ENCODE results near the gene CLEC4M. TPM values are rescaled to one million over a fixed set of nuclear protein-coding genes. Genes with fewer than 3 reads are reported as not detected.
"Not testable (repeated sequence)": the region's sequence is repeated elsewhere in the genome, so short reads cannot be mapped to it uniquely, and the experiment has no call there.

CLEC4M gene
- total RNA-seq, 1 experiment from 2014 or later: not detected

DNA sequence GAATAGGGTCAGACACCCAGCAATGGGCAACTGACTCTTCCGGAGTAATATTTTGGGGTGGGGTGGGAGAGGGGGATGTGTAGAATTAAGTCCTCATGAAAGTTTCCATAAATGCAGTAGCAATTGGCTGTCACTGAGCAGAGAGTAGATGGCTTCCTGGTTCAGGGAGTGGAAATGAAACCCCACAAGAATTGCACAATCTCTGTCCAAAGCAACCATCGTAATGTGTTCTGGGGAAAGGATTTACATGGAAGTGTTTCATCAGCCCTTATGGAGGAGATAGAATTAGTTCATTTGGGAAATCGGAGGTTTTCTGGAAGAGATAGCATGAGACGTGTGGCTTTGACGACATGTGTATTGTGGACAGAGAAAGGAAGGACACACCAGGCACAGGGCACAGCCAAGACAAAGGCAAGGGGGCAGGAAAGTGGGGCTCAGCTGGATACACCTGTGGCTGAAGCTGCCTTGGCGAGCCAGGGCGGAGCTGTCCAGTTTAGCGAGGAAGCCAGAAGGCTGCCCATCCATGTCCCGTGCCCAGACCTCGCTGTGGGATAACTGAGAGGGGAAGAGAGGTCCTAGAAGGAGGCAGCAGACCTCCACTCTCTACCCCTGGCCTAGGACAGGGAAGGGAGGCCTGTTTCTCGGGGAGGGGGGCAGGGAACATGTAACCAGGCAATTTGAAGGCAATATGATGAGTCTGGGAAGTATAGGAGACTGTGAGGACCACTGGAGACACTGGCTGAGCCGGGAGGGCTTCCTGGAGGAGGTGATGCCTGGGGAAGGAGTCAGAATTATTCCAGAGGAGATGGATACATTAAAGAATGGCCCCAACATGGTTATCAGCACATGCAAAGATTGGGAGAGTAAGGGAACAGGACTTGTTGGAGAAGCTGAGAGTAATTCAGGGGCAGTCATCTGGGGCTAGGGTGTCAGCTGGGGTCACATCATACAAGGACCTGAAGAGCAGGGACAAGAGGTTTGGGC, 28.5 kb upstream of the CLEC4M start:
- H3K36me3 ChIP-seq (replicated peaks; ENCODE audit: control insufficient read depth, insufficient read depth, low read length): no peaks in the 10 kb centered on the region
- peaks cover 29% of the 10 kb centered on the region for H3K27me3 ChIP-seq (ENCODE audit: control insufficient read depth, insufficient read depth, low read length)
- no peak overlapping the region for H3K4me3 ChIP-seq (ENCODE audit: insufficient read depth, low read depth, low read length)
- no peak for DNase-seq

DNA sequence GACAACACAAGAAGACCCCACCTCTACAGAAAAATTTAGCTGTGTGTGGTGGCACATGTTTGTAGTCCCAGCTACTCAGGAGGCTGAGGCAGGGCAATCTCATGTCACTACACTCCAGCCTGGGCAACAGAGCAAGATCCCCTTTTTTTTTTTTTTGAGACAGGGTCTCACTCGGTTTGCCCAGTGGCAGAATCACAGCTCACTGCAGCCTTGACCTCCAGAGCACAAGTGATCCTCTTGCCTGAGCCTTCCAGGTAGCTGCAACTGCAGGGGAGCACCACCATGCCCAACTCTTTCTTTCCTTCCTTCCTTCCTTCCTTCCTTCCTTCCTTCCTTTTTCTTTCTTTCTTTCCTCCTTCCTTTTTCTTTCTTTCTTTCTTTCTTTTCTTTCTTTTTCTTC, 26.9 kb upstream of the CLEC4M start:
- no peak overlapping the region for H3K4me3 ChIP-seq (ENCODE audit: insufficient read depth, low read depth, low read length)
- H3K36me3 ChIP-seq (replicated peaks; ENCODE audit: control insufficient read depth, insufficient read depth, low read length): no peaks in the 10 kb centered on the region
- no peak for DNase-seq
- peaks cover 12% of the 10 kb centered on the region for H3K27me3 ChIP-seq (ENCODE audit: control insufficient read depth, insufficient read depth, low read length)

DNA sequence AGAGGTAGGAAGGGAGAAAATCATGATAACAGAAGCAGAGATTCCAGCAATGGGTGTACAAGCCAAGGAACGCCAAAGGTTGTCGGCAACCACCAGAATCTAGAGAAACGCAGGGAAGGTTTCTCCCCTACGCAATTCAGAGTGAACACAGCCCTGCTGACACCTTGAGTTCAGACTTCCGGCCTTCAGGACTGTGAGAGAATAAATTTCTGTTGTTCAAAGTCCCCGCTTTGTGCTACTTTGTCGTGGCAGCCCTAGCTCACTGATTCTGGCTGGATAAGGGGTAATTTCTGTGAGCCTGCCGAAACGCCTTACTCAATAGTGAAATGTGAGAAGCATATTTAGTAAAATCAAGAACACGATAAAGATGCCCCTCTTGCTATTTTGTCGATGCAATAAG, 25.8 kb upstream of the CLEC4M start:
- Histone ChIP-seq H3K27me3 (ENCODE audit: control insufficient read depth, insufficient read depth, low read length) (peaks cover 3% of the 10 kb centered on the region; the same call in 1 of the 2 replicates), H3K4me3 (ENCODE audit: insufficient read depth, low read depth, low read length) (no peak overlapping the region), H3K36me3 (replicated peaks; ENCODE audit: control insufficient read depth, insufficient read depth, low read length) (no peaks in the 10 kb centered on the region)
- no peak for DNase-seq

DNA sequence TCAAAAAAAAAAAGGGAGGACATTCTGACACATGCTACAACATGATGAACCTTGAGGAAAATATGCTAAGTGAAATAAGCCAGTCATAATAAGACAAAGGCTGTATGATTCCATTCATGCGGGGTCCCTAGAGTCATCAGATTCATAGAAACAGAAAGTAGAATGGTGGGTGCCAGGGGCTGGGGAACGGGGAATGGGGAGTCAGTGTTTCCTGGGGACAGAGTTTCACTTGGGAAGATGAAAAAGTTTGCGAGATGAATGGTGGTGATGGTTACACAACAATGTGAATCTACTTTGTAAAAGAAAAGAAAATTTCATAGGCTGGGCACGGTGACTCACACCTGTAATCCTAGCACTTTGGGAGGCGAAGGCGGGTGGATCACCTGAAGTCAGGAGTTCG, 25.0 kb upstream of the CLEC4M start:
- no peak for DNase-seq
- Histone ChIP-seq H3K27me3 (ENCODE audit: control insufficient read depth, insufficient read depth, low read length) (peaks cover 2% of the 10 kb centered on the region; the same call in 1 of the 2 replicates), H3K4me3 (ENCODE audit: insufficient read depth, low read depth, low read length) (no peak overlapping the region), H3K36me3 (replicated peaks; ENCODE audit: control insufficient read depth, insufficient read depth, low read length) (no peaks in the 10 kb centered on the region)

DNA sequence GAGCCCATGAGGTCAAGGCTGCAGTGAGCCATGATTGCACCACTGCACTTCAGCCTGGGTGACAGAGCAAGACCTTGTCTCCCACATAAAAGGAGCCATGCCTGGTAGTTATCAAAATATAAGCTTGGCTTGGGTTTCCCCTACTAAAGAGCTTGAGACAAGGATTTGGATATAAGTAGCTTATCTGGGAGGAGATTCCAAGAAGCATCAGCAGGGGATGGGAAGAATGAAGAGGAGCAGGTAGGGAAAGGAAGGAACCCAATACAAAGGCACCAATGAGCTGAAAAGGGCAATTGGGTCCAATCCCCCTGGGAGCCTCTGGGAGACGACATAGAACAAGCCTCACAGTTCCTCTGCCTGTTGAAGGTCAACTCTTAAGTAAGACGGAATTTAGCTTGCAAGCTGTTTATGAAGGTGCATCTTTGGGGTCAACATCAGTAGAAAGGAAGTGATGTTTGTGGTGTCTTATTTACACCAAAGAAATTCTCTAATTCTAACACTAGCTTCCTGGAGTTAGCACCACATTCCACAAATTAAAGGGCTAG, 23.8 kb upstream of the CLEC4M start:
- peaks cover 3% of the 10 kb centered on the region; the same call in 1 of the 2 replicates for H3K27me3 ChIP-seq (ENCODE audit: control insufficient read depth, insufficient read depth, low read length)
- no peaks in the 10 kb centered on the region for H3K36me3 ChIP-seq (replicated peaks; ENCODE audit: control insufficient read depth, insufficient read depth, low read length)
- DNase-seq: no peak
- no peak overlapping the region for H3K4me3 ChIP-seq (ENCODE audit: insufficient read depth, low read depth, low read length)

DNA sequence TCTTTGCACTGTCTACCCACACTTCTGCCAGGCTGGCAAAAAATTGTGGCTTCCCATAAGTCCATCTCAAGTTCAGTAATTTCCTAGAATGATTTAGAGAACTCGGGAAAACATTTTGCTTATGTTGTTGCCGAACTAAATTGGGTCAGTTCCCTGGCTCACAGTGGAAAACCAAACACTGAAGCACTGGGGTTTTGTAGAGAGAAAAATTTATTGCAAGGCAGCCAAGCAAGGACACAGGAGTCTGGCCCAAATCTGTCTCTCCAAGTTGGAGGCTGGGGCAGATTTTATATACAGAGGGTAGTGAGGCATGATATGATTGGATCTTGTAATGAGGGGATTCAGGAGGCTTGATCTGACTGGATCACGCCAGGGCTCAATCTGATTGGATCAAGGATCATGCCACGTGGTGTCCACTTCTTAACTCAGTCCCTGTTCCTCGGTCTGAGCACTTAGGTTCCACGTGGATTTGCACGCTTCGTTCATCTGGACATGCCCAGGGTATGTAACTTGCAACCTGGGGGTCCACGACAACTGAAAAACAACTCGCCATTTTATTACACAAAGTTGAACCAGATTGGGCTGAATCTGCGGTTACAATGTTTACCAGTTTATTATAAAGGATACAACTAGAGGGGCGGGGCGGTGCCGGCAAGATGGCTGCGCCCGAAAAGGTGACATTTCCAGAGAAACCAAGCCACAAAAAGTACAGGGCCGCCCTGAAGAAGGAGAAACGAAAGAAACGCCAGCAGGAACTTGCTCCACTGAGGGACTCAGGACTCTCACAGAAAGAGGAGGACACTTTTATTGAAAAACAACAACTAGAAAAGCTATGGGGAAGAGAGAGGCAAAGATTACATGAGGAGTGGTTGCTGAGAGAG, 23.0 kb upstream of the CLEC4M start:
- no peak overlapping the region for H3K4me3 ChIP-seq (ENCODE audit: insufficient read depth, low read depth, low read length)
- DNase-seq: no peak
- H3K36me3 ChIP-seq (replicated peaks; ENCODE audit: control insufficient read depth, insufficient read depth, low read length): no peaks in the 10 kb centered on the region
- H3K27me3 ChIP-seq (ENCODE audit: control insufficient read depth, insufficient read depth, low read length): peaks cover 2% of the 10 kb centered on the region; the same call in 1 of the 2 replicates

DNA sequence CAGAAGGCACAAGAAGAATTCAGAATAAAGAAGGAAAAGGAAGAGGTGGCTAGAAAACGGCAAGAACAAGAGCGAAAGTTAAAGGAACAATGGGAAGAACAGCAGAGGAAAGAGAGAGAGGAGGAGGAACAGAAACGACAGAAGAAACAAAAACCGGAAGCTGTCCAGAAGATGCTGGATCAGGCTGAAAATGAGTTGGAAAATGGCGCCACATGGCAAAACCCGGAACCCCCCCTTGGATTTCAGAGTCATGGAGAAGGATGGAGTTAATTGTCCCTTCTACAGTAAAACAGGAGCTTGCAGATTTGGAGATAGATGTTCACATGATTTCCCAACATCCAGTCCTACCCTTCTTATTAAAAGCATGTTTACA, 22.4 kb upstream of the CLEC4M start:
- DNase-seq: no peak
- no peaks in the 10 kb centered on the region for H3K36me3 ChIP-seq (replicated peaks; ENCODE audit: control insufficient read depth, insufficient read depth, low read length)
- H3K27me3 ChIP-seq (ENCODE audit: control insufficient read depth, insufficient read depth, low read length): 0 out of 2 replicates have a peak, but pooled peaks cover 1% of the 10 kb centered on the region
- H3K4me3 ChIP-seq (ENCODE audit: insufficient read depth, low read depth, low read length): no peak overlapping the region

DNA sequence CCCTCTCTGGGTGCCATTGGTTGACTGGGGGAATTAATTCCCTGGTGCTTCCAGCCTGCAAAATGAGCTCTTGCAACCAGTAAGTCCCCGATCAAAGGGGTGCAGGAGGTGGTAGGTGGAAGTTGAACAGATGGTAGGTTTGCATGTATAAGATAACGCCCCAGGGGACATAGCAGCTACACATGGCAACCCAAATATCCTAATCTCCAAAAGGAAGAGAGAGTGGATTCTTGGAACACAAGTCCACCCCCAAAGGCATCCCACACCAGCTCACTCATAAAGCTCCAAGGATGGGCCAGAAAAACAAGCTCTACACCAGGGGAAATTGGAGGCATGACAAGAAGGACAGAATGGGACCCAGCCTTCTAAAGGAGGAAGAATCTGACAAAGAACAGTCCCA, 20.5 kb upstream of the CLEC4M start:
- no peak for DNase-seq
- H3K4me3 ChIP-seq (ENCODE audit: insufficient read depth, low read depth, low read length): no peak overlapping the region
- 0 out of 2 replicates have a peak, but pooled peaks cover 1% of the 10 kb centered on the region for H3K27me3 ChIP-seq (ENCODE audit: control insufficient read depth, insufficient read depth, low read length)
- H3K36me3 ChIP-seq (replicated peaks; ENCODE audit: control insufficient read depth, insufficient read depth, low read length): no peaks in the 10 kb centered on the region

DNA sequence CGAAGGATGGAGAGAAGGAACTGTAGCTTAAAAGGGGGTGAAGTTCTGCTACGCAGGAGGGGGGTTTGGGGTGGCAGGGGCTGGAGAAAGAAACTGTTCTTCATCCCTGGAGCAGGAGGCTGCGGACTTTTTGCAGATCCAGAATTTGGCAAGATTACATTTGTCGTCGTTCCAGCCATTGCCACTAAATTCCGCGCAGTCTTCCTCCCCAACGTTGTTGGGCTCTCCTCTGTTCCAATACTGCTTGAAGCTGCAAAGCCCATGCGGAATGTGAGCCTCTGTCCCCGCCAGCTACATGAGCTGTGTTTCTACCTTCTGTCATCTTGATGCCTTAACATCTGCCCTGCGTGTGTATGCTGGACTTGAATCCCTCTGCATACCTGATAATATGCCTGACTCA, 20.1 kb upstream of the CLEC4M start:
- Histone ChIP-seq H3K4me3 (ENCODE audit: insufficient read depth, low read depth, low read length) (no peak overlapping the region), H3K27me3 (ENCODE audit: control insufficient read depth, insufficient read depth, low read length) (0 out of 2 replicates have a peak, but pooled peaks cover 1% of the 10 kb centered on the region), H3K36me3 (replicated peaks; ENCODE audit: control insufficient read depth, insufficient read depth, low read length) (no peaks in the 10 kb centered on the region)
- DNase-seq: no peak

DNA sequence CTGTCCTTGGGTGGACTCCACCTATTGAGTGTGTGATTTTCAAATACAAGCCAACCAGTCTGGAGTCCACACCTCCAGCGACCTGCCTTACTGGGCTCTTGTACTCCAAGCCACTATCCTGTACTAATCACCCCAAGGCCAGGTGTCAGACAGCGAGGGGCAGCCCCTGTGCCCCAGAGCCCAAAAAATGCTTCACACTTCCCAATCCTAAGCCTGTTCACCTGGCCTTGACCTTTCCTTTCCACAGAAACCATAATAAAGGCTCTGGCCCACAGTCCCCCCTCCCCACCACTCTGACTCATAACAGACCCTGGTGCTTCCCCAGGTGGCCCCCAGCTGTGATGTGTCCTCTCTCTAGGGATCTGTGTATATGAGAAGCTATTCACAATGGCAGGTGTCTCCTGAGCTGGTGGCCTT, 19.6 kb upstream of the CLEC4M start:
- Histone ChIP-seq H3K4me3 (ENCODE audit: insufficient read depth, low read depth, low read length) (no peak overlapping the region), H3K36me3 (replicated peaks; ENCODE audit: control insufficient read depth, insufficient read depth, low read length) (no peaks in the 10 kb centered on the region), H3K27me3 (ENCODE audit: control insufficient read depth, insufficient read depth, low read length) (0 out of 2 replicates have a peak, but pooled peaks cover 1% of the 10 kb centered on the region)
- no peak for DNase-seq

DNA sequence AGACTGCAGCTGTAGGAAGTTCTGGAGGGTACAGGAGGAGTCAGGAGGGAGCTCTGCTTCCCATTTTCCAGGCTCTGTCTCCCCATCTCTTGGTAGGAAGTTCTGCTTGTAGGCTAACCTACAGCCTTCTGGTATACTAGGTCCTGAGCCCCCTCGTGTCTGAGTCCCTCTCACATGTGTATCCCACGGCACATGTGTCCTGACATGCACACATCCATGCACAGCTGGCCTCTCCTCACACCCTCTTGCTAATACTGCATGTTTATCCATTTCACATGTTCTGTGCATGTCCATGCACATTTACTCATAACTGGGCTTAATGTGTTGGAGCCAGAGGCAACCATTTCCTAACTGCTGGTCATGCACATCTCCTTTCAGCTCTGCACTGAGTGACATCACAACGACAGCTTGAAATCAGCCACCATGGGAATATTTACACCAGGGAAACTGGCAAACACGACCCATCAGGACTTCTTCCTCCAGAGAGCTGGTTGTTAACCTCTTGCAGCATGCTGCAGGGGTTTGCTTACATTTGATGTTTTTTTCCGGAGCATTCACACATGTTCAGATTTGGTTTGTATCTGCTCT, 18.8 kb upstream of the CLEC4M start:
- H3K4me3 ChIP-seq (ENCODE audit: insufficient read depth, low read depth, low read length): no peak overlapping the region

DNA sequence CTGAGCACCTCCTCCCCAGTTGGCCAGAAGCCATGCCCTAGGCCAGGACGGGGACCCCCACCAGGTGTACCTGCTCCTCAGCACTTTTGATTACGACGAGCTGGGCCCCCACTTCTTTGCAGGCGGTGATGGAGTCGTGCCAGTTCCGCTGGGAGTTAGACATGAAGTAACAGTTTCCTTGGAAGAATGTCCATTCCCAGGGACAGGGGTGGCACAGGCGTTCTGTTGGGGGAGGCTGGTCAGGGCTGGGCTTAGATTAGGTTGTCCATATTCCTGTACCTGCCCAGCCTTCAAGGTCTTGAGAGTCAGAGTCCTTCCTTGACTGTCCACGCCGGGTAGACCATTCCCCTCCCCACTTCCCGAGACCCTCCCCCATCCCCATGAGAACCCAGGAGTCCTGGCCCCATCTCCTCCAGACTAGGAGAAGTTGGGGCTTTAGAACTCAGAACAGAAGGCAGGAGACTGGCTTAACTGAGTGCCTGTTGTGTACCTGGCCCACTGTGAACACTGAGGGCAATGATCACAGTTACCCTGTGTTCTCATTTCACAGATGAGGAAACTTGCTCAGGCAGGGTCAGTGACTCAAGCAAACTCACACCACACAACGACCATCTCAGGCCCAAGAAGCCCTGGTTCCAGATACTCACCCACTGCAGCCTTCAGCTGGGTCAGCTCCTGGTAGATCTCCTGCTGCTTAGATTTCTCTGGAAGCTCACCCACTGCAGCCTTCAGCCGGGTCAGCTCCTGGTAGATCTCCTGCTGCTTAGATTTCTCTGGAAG, 18.0 kb upstream of the CLEC4M start:
- no peak overlapping the region for H3K4me3 ChIP-seq (ENCODE audit: insufficient read depth, low read depth, low read length)
- H3K27me3 ChIP-seq (ENCODE audit: control insufficient read depth, insufficient read depth, low read length): 0 out of 2 replicates have a peak, but pooled peaks cover 1% of the 10 kb centered on the region
- no peaks in the 10 kb centered on the region for H3K36me3 ChIP-seq (replicated peaks; ENCODE audit: control insufficient read depth, insufficient read depth, low read length)
- no peak for DNase-seq

More for the DNA sequence above, 18.8 kb upstream of the CLEC4M start:
- DNase-seq: no peak
- H3K36me3 ChIP-seq (replicated peaks; ENCODE audit: control insufficient read depth, insufficient read depth, low read length): no peaks in the 10 kb centered on the region
- H3K27me3 ChIP-seq (ENCODE audit: control insufficient read depth, insufficient read depth, low read length): 0 out of 2 replicates have a peak, but pooled peaks cover 1% of the 10 kb centered on the region

DNA sequence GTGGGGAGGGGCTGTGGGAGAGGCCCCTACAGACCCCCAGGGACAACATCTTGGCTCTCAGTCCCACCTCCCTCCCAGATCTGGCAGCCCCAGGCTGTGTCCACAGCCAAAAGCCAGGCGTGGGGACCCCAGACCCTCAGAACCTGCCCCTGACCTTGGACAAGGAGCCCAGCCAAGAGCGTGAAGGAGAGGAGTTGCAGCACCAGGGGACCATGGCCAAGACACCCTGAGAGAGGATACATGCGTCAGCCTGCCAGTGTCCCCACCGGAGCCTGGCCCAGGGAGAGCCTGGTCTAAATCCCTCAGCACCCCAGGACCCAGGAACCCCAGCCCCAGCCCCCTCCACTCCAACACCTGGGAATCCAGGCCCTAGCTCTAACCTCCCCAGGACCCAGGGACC, 16.7 kb upstream of the CLEC4M start:
- not testable (repeated sequence) for H3K36me3 ChIP-seq (replicated peaks; ENCODE audit: control insufficient read depth, insufficient read depth, low read length); DNase-seq; H3K4me3 ChIP-seq (ENCODE audit: insufficient read depth, low read depth, low read length); H3K27me3 ChIP-seq (ENCODE audit: control insufficient read depth, insufficient read depth, low read length)

Measured in H7 (cell line).